Left hindlimb (tissue), 1 donor: ENCODE data around the gene SRP72.
"Not testable (repeated sequence)": the region's sequence is repeated elsewhere in the genome, so short reads cannot be mapped to it uniquely, and the experiment has no call there.

Experiments
- DNase-seq: peaks from one replicate; pipeline ENCODE4 v3.0.0-alpha.2; 2018

The SRP72 gene

GRCh38 chr4:56465599-56466295, 1.7 kb upstream of the SRP72 start:
- DNase-seq = no peak

- not testable (repeated sequence) for DNase-seq
These were observed 1.1 kb upstream of the SRP72 start for GRCh38 chr4:56466296-56466761.

- DNase-seq = no peak
These were observed 520 bp upstream of the SRP72 start for GRCh38 chr4:56466910-56467283.

GRCh38 chr4:56468097-56468422, 643 bp downstream of the SRP72 start:
- DNase-seq = no peak

GRCh38 chr4:56469489-56470210, 2.2 kb downstream of the SRP72 start:
- DNase-seq = no peak

- no peak for DNase-seq
These were observed 8.5 kb downstream of the SRP72 start for GRCh38 chr4:56475917-56476316.

GRCh38 chr4:56477192-56477702, 9.8 kb downstream of the SRP72 start:
- no peak for DNase-seq

GRCh38 chr4:56480691-56481090, 13.3 kb downstream of the SRP72 start:
- no peak for DNase-seq

GRCh38 chr4:56496241-56496640, 28.8 kb downstream of the SRP72 start:
- DNase-seq = no peak

- peak; percentile 75 for DNase-seq
These were observed 38.1 kb downstream of the SRP72 start, which contains the start of gene ARL9 for GRCh38 chr4:56505269-56506130. ARL9 (plus strand) TSS chr4:56505791; CDS start chr4:56505863, 72 bp downstream.

- DNase-seq = no peak
These were observed 43.7 kb downstream of the SRP72 start for GRCh38 chr4:56511098-56511497.

GRCh38 chr4:56512166-56512565, 44.7 kb downstream of the SRP72 start:
- DNase-seq = no peak

GRCh38 chr4:56513517-56513916, 46.1 kb downstream of the SRP72 start:
- no peak for DNase-seq

GRCh38 chr4:56530269-56531148, 63.1 kb downstream of the SRP72 start:
- peak; percentile 84 for DNase-seq

- DNase-seq = no peak
These were observed 63.8 kb downstream of the SRP72 start for GRCh38 chr4:56531149-56531770.

- no peak for DNase-seq
These were observed 64.4 kb downstream of the SRP72 start for GRCh38 chr4:56531823-56532222.

- no peak for DNase-seq
These were observed 64.8 kb downstream of the SRP72 start for GRCh38 chr4:56532239-56532638.

- no peak for DNase-seq
These were observed 68.5 kb downstream of the SRP72 start for GRCh38 chr4:56535915-56536314.

GRCh38 chr4:56537147-56537546, 69.7 kb downstream of the SRP72 start:
- DNase-seq = no peak

- no peak for DNase-seq
These were observed 73.4 kb downstream of the SRP72 start for GRCh38 chr4:56540826-56541225.

GRCh38 chr4:56544573-56545131, 77.2 kb downstream of the SRP72 start:
- peak; percentile 85 for DNase-seq
